Mesothelial cell of epicardium (in vitro differentiated cells): ENCODE results near the gene ICA1. TPM values are rescaled to one million over a fixed set of nuclear protein-coding genes. Genes with fewer than 3 reads are reported as not detected.

Source experiments
- DNase-seq, 2 experiments: peaks; one replicate each; pipeline ENCODE4 v3.0.0; 2021; ENCODE audit warnings: low spot score in 2 of 2; ENCODE audit not compliant: unreplicated experiment in 2 of 2
- H3K27ac Mint-ChIP-seq: 2 replicates; pipeline ENCODE4 v1.8.0; 2021; ENCODE audit warnings: mixed read lengths
- H3K27me3 Mint-ChIP-seq: 2 replicates; pipeline ENCODE4 v1.8.0; 2021; ENCODE audit warnings: low read depth, mixed read lengths
- H3K36me3 Mint-ChIP-seq: 2 replicates; pipeline ENCODE4 v1.8.0; 2021; ENCODE audit warnings: mixed read lengths
- H3K4me1 Mint-ChIP-seq: 2 replicates; pipeline ENCODE4 v1.8.0; 2021; ENCODE audit warnings: mixed read lengths
- H3K4me3 Mint-ChIP-seq: 2 replicates; pipeline ENCODE4 v1.8.0; 2021; ENCODE audit warnings: mild to moderate bottlenecking, moderate library complexity, mixed read lengths
- H3K9me3 Mint-ChIP-seq: 2 replicates; pipeline ENCODE4 v1.8.0; 2021; ENCODE audit warnings: mixed read lengths
- CTCF ChIP-seq: fragments of 200-600 bp; sonication (generic); IDR thresholded peaks from one replicate; pipeline ENCODE4 v1.5.0; 2021; ENCODE audit warnings: antibody characterized with exemption; ENCODE audit not compliant: unreplicated experiment
- total RNA-seq: library from RNA; stranded (reverse); gene quantifications from 3 replicates; pipeline ENCODE4 v1.2.1, GENCODE V29; 2021

The ICA1 gene
- total RNA-seq, 1 donor from 2014 or later: 8.2 TPM

- H3K4me3 Mint-ChIP-seq: no peak overlapping the region
- H3K27me3 Mint-ChIP-seq: no peaks in the 10 kb centered on the region
Observed at GRCh38 chr7:8129318-8129659, 132.7 kb downstream of the ICA1 start.

GRCh38 chr7:8128449-8129317 lies 133.3 kb downstream of the ICA1 start:
- Mint-ChIP-seq H3K4me3 (no peak overlapping the region), H3K36me3 (no peaks in the 10 kb centered on the region), H3K9me3 (no peaks in the 10 kb centered on the region), H3K27ac (no peak overlapping the region), H3K27me3 (no peaks in the 10 kb centered on the region), H3K4me1 (no peaks in the 10 kb centered on the region)
- no peak for DNase-seq
- no peak for TF ChIP-seq CTCF

More at GRCh38 chr7:8129318-8129659, 132.7 kb downstream of the ICA1 start:
- H3K4me1 Mint-ChIP-seq: no peaks in the 10 kb centered on the region
- no peak overlapping the region for H3K27ac Mint-ChIP-seq
- no peak for TF ChIP-seq CTCF
- DNase-seq: no peak
- H3K9me3 Mint-ChIP-seq: no peaks in the 10 kb centered on the region
- no peaks in the 10 kb centered on the region for H3K36me3 Mint-ChIP-seq

GRCh38 chr7:8126601-8127167 lies 135.3 kb downstream of the ICA1 start:
- no peaks in the 10 kb centered on the region for H3K36me3 Mint-ChIP-seq
- H3K4me1 Mint-ChIP-seq: no peaks in the 10 kb centered on the region
- DNase-seq: no peak
- no peaks in the 10 kb centered on the region for H3K9me3 Mint-ChIP-seq
- no peaks in the 10 kb centered on the region for H3K27me3 Mint-ChIP-seq
- TF ChIP-seq CTCF: no peak
- no peak overlapping the region for H3K27ac Mint-ChIP-seq
- no peak overlapping the region for H3K4me3 Mint-ChIP-seq

GRCh38 chr7:8125680-8126444 lies 136.1 kb downstream of the ICA1 start:
- H3K36me3 Mint-ChIP-seq: no peaks in the 10 kb centered on the region
- no peaks in the 10 kb centered on the region for H3K4me1 Mint-ChIP-seq
- no peak overlapping the region for H3K4me3 Mint-ChIP-seq
- H3K27me3 Mint-ChIP-seq: no peaks in the 10 kb centered on the region
- H3K27ac Mint-ChIP-seq: no peak overlapping the region
- no peak for DNase-seq
- no peaks in the 10 kb centered on the region for H3K9me3 Mint-ChIP-seq
- TF ChIP-seq CTCF: no peak

GRCh38 chr7:8121243-8121642 lies 140.7 kb downstream of the ICA1 start:
- no peak overlapping the region for H3K4me3 Mint-ChIP-seq
- no peaks in the 10 kb centered on the region for H3K36me3 Mint-ChIP-seq
- no peak for TF ChIP-seq CTCF

More at GRCh38 chr7:8121243-8121642, 140.7 kb downstream of the ICA1 start:
- no peaks in the 10 kb centered on the region for H3K9me3 Mint-ChIP-seq
- no peak for DNase-seq
- H3K27me3 Mint-ChIP-seq: no peaks in the 10 kb centered on the region
- peaks cover 8% of the 10 kb centered on the region for H3K4me1 Mint-ChIP-seq
- no peak overlapping the region for H3K27ac Mint-ChIP-seq
